ENCODE measurements around the gene FIGNL1.

FIGNL1 gene

DNA sequence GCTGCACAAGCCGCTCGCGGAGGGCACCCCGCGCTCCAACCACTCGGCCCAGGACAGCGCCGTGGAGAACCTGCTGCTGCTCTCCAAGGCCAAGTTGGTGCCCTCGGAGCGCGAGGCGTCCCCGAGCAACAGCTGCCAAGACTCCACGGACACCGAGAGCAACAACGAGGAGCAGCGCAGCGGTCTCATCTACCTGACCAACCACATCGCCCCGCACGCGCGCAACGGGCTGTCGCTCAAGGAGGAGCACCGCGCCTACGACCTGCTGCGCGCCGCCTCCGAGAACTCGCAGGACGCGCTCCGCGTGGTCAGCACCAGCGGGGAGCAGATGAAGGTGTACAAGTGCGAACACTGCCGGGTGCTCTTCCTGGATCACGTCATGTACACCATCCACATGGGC is 50.0 kb downstream of the FIGNL1 start:
- in situ Hi-C loops (cut with MboI; ENCODE audit: low sequenced_read_pairs) = no loop called here

- in situ Hi-C loops (cut with MboI; ENCODE audit: low sequenced_read_pairs) = no loop called here
These were observed 50.5 kb downstream of the FIGNL1 start for GRCh38 chr7:50399635-50400034.

DNA sequence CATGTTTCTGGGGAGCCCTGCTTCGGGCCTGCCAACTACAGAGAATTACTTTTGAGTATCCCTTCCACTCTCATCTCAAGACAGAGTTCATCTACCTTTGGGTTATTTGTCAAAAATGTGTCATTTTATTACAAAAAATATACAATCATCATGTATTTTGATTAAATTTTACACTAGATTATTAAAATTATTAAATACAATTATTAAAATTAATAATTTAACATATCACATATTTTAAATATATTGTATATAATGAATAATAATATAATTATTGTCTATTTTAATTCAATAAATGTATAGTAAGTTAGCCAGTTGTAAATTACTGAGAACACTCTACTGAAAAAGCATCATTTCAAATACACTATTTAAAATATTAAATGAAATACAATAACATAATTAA is 50.9 kb downstream of the FIGNL1 start:
- in situ Hi-C loops (cut with MboI; ENCODE audit: low sequenced_read_pairs) = no loop called here

- in situ Hi-C loops (cut with MboI; ENCODE audit: low sequenced_read_pairs) = no loop called here
These were observed 52.2 kb downstream of the FIGNL1 start for GRCh38 chr7:50397971-50398324.

DNA sequence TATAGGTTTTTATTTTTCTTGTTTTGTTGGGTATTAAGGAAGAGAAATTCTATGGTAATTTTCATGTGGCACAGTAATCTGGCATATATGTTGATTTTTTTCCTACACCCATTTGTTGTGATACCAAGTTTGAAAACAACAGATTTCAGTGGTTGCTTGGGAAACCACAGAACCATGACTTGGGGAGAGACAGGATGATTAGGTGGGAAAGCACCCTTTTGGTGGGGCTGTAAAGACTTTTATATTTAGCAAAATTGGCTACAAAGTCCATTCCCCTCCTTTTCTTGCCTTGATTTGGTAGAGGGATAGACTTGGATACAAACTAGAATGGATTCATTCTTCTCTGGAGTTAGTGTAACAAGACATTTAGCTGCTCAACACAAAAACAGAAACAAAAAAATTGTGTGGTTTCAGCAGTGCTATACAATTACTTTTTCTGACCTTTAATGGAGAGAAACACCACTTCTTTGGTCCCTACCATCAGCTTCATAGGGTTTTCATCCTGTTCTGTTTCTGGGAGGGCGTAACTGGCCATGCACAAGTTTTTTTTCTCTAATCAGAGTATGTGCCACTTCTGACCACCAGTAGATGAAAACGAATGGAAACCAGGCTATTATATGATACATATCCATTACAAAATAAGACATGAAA is 52.7 kb downstream of the FIGNL1 start:
- in situ Hi-C loops (cut with MboI; ENCODE audit: low sequenced_read_pairs) = no loop called here

GRCh38 chr7:50396856-50397255 is 53.3 kb downstream of the FIGNL1 start:
- in situ Hi-C loops (cut with MboI; ENCODE audit: low sequenced_read_pairs) = no loop called here

GRCh38 chr7:50394315-50394714 is 55.8 kb downstream of the FIGNL1 start:
- in situ Hi-C loops (cut with MboI; ENCODE audit: low sequenced_read_pairs) = no loop called here

Measured in HL-60/S4 treated with phorbol 12-myristate 13-acetate at 8.2 ng/mL for 4 days and 3 days (cell line).